GM12801 (cell line): Measurements from ENCODE around the gene MAEA.

Experiments
- TF ChIP-seq, protein P1 (sequence below): IDR thresholded peaks from one replicate; pipeline ENCODE4 v1.5.1; 2011; ENCODE audit warnings: control low read depth; ENCODE audit not compliant: insufficient read length; ENCODE audit errors: extremely low read depth

MAEA gene

DNA sequence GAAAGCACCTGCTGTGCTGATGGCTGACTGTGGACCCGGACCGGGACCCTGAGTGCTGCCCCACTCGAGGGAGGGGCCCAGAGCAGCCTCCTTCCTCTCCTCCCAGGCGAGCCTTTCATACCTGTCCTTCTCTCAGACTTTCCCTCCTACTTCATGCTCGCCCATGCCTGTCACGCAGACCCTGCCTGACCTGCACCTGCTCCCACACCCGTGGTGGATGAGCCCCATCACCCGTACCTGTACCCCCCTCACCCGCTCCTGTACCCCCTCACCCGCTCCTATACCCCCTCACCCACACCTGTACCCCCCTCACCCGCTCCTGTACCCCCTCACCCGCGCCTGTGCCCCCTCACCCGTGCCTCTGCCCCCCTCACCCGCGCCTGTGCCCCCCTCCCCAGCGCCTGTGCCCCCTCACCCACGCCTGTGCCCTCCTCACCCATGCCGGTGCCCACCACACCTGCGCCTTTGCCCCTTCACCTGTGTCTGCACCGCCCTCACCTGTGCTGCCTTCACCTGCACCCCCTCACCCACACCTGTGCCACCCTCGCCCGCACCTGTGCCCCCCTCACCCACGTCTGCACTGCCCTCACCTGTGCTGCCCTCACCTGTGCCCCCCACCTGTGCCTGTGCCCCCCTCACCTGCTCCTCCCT, 5.8 kb downstream of the MAEA start:
- TF ChIP-seq, protein P1, sequence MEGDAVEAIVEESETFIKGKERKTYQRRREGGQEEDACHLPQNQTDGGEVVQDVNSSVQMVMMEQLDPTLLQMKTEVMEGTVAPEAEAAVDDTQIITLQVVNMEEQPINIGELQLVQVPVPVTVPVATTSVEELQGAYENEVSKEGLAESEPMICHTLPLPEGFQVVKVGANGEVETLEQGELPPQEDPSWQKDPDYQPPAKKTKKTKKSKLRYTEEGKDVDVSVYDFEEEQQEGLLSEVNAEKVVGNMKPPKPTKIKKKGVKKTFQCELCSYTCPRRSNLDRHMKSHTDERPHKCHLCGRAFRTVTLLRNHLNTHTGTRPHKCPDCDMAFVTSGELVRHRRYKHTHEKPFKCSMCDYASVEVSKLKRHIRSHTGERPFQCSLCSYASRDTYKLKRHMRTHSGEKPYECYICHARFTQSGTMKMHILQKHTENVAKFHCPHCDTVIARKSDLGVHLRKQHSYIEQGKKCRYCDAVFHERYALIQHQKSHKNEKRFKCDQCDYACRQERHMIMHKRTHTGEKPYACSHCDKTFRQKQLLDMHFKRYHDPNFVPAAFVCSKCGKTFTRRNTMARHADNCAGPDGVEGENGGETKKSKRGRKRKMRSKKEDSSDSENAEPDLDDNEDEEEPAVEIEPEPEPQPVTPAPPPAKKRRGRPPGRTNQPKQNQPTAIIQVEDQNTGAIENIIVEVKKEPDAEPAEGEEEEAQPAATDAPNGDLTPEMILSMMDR, result no peak

DNA sequence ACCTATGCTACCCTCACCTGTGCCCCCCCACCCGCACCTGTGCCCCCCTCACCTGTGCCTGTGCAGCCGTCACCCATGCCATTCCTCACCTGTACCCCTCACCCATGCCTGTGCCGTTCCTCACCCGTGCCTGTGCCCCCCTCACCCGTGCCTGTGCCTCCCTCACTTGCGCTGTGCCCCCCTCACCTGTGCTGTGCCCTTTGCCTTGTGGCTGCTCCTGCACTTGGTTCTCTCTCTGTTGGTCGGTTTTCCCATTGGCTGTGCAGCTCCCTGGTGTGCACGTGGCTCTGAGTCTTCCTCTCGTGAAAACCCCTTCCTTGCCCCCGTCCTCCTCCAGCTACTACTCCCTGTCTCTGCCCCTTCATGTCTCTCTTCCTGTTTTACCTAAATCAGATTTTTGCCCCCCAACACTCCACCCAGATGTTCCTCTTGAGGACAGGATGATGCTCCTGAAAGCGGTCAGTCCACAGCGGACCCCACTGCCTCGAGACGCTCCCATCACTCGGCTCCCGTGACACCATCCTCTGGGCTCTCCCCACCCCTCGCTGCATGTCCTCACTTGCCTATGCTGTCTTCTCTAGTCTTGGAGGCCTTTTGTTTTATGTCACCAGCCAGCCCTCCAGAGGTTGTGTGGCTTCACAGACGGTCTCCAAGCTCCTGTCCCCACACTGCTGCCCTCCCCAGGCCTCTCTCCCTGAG, 6.8 kb downstream of the MAEA start:
- TF ChIP-seq, protein P1, result no peak

DNA sequence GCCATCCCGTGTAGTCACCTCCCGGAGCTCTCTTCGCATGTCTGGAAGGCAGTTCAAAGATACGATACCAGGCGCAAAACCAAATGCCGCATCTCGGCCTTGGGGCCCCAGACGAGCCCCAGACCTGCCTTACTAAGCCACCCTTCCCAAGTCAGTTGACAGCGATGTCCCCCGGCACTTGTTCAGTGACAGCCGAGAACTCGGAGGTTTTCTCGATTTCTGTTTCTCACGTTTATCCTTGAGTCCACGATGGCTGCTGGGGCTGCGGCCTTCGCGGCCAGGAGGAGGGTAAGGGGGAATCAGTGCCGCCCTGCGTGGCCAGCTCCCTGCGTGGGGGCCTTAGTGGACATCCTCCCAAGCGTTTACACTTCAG, 7.3 kb downstream of the MAEA start:
- TF ChIP-seq, protein P1, result no peak

DNA sequence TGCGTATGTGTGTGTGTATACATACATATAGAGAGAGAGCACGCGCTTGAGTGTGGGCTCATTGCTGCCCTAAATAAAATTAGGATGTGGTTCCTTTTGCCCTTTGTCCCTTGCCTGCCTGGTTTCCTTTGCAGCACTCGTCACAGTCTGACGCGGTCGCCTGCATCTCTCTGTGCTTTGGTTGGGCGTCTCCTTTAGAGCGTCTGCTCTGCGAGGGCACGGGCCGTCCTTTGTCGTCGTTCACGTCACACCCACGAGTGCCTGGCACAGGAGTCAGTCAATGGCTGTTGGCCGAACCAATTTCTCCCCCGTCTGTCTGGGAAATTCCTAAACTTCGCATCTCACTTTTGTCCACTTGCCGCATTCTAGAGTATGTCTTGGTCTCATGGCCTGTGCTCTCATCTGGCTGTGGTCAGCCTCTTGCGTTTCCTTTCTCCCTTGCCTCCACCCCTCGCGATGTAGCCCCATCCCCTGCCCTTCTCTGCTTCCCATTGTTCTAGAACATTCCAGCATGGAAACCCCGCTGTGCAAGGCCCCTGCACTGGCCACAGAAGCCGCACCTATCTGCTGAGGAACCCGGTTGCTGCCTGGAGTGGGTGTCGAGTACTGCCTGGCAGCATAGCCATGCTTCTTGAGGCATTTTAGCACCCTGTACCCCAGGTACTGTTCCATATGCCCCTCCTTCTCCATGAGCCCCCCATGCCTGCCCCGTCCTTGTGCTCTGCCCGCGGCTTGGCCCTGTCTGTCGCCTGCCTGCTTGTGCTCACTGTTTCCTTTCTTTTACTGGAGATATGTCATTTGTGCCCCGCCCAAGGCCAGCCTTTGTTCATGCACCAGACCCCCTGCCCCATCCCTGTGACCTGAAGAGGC, 8.0 kb downstream of the MAEA start:
- TF ChIP-seq, protein P1, result no peak

DNA sequence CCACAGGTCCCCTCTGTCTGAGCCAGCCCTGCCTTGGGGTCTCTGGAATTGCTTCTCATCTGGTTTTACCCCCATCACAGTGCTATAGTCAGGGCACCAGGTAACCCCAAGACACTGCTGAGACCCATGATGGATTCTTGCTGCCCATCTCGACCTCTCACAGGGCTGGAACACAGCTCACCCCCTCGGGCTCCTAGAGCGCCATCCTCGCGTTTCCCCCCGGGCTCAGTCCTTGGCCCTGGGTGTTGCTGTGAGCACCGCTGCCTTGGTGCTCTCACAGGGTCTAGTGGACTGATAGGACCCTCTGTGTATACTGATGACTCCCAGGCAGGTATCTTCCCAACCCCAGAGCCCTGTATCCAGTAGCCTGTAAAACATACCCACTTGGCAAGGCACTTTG, 8.8 kb downstream of the MAEA start:
- TF ChIP-seq, protein P1, result no peak

DNA sequence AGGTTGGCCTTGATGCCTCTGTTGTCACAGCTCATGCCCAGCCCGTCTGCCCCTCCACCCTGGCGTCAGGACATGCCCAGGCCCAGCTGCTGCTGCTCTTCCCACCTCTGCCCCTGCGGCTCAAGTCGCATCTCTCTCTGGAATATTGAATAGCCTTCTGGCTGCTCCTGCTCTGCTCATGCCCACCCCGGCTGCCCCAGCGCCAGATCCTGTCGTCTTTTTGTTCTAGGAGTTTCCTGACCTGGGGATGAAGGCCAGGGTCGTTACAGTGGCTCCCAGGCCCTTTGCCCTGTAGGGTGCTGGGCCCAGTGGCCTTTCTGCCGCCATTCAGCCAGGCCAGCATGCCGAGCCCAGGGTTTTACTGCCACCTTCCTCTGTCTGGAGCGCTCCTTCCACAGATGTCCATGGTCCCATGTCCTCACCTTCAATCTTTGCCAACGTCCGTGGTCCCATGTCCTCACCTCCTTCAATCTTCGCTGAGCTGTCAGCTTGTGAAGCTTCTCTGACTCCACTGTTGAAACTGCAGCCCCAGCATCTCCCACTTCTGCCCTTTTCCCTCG, 9.7 kb downstream of the MAEA start:
- TF ChIP-seq, protein P1, result no peak
